Mucosa of descending colon (tissue), 3 donors: Measurements from ENCODE around the gene ATP2B3. TPM values are rescaled to one million over a fixed set of nuclear protein-coding genes. Genes with fewer than 3 reads are reported as not detected.

ENCODE experiments used
- ATAC-seq: fragments of 200-7000 bp; cut with Tn5 transposase; one replicate; pipeline ENCODE4 v1.9.1; 2020; ENCODE audit warnings: mild to moderate bottlenecking, moderate library complexity
- DNase-seq, 3 donors: peaks; one replicate each; pipeline ENCODE4 v3.0.0-alpha.2; 2020
- H3K36me3 ChIP-seq: fragments of 200-600 bp; one replicate; pipeline ENCODE4 v1.8.0; 2021; ENCODE audit warnings: low read depth, mild to moderate bottlenecking
- H3K4me1 ChIP-seq: fragments of 200-600 bp; one replicate; pipeline ENCODE4 v1.8.0; 2021; ENCODE audit warnings: low read depth, mild to moderate bottlenecking
- H3K4me3 ChIP-seq: fragments of 200-600 bp; one replicate; pipeline ENCODE4 v1.8.0; 2021; ENCODE audit warnings: mild to moderate bottlenecking
- H3K9me3 ChIP-seq: fragments of 200-600 bp; one replicate; pipeline ENCODE4 v1.8.0; 2021; ENCODE audit warnings: mild to moderate bottlenecking
- CTCF ChIP-seq: fragments of 200-600 bp; IDR thresholded peaks from one replicate; pipeline ENCODE4 v1.8.0; 2022; ENCODE audit warnings: antibody characterized with exemption, mild to moderate bottlenecking
- intact Hi-C, 2 donors: fragments of 100-400 bp; cut with DNase I in 1 of 2; cut with micrococcal nuclease in 1 of 2; formaldehyde crosslinking; loops; one replicate each; pipeline versions ENCODE4 v1.11.0 to v1.11.1; 2022; cut with DNase I, micrococcal nuclease
- total RNA-seq, 3 donors: library from RNA; stranded (reverse); fragmentation: NEBNext Ultra II Directional in 2 of 3; extraction: Animal tissue kit (Norgen Biotek cat#: 25700) in 2 of 3; gene quantifications; one replicate each; pipeline versions ENCODE4 v1.2.1 to v1.2.4, GENCODE V29; 2021 to 2023
- donor health status: DM: no; HTN: no; CAD: no; lungs with moderate emphysema.
- donor health status: DM: no; HTN: no; CAD: no.
- donor health status: DM: no; HTN: yes; CAD: no.

Gene ATP2B3
- total RNA-seq, 3 donors from 2014 or later: 0.07 to 1.1 TPM; not detected in 1

GRCh38 chrX:153490217-153490930, 27.1 kb upstream of the ATP2B3 start:
- no peak for DNase-seq
- no peaks in the 10 kb centered on the region for H3K36me3 ChIP-seq
- intact Hi-C loops: loop anchor here in 1 of 2 donors (10.0 kb wide), 1 partner anchor 456 kb away; no protein-coding TSS in a partner anchor
- no peaks in the 10 kb centered on the region for H3K4me1 ChIP-seq
- H3K4me3 ChIP-seq: no peak overlapping the region
- ATAC-seq: no peak
- H3K9me3 ChIP-seq: no peaks in the 10 kb centered on the region
- no peak for TF ChIP-seq CTCF

GRCh38 chrX:153491351-153491914, 26.0 kb upstream of the ATP2B3 start:
- Histone ChIP-seq H3K4me1 (no peaks in the 10 kb centered on the region), H3K4me3 (no peak overlapping the region), H3K9me3 (no peaks in the 10 kb centered on the region), H3K36me3 (no peaks in the 10 kb centered on the region)
- ATAC-seq: no peak
- DNase-seq: no peak
- no peak for TF ChIP-seq CTCF
- intact Hi-C loops: loop anchor here in 1 of 2 donors (10.0 kb wide), 1 partner anchor 457 kb away; no protein-coding TSS in a partner anchor

- TF ChIP-seq CTCF: no peak
- H3K36me3 ChIP-seq: no peaks in the 10 kb centered on the region
- no peak for ATAC-seq
- no peaks in the 10 kb centered on the region for H3K4me1 ChIP-seq
- H3K4me3 ChIP-seq: no peak overlapping the region
- intact Hi-C loops: loop anchor here in 1 of 2 donors (10.0 kb wide), 1 partner anchor 457 kb away; no protein-coding TSS in a partner anchor
- H3K9me3 ChIP-seq: no peaks in the 10 kb centered on the region
- DNase-seq: no peak
Observed at GRCh38 chrX:153491918-153492317, 25.5 kb upstream of the ATP2B3 start.

GRCh38 chrX:153492543-153492942, 24.9 kb upstream of the ATP2B3 start:
- no peak for DNase-seq
- Histone ChIP-seq H3K4me1 (no peaks in the 10 kb centered on the region), H3K9me3 (no peaks in the 10 kb centered on the region), H3K36me3 (no peaks in the 10 kb centered on the region), H3K4me3 (no peak overlapping the region)
- TF ChIP-seq CTCF: no peak
- intact Hi-C loops: loop anchor here in 1 of 2 donors (10.0 kb wide), 1 partner anchor 458 kb away; no protein-coding TSS in a partner anchor
- no peak for ATAC-seq

- H3K4me3 ChIP-seq: no peak overlapping the region
- intact Hi-C loops: loop anchor here in 1 of 2 donors (10.0 kb wide), 1 partner anchor 458 kb away; no protein-coding TSS in a partner anchor
- ATAC-seq: no peak
- TF ChIP-seq CTCF: no peak
- no peaks in the 10 kb centered on the region for H3K9me3 ChIP-seq
- DNase-seq: no peak
- no peaks in the 10 kb centered on the region for H3K4me1 ChIP-seq
- H3K36me3 ChIP-seq: no peaks in the 10 kb centered on the region
Observed at GRCh38 chrX:153493085-153493484, 24.4 kb upstream of the ATP2B3 start.
